HG02571 (cell line): ENCODE results near the gene CDYL2.
"Not testable (repeated sequence)": the region's sequence is repeated elsewhere in the genome, so short reads cannot be mapped to it uniquely, and the experiment has no call there.

Experiments
- ATAC-seq: cut with Tn5 transposase; IDR thresholded peaks from one replicate; pipeline ENCODE4 v1.9.1; 2021; ENCODE audit warnings: mild to moderate bottlenecking, moderate library complexity; ENCODE audit not compliant: unreplicated experiment

The CDYL2 gene

DNA sequence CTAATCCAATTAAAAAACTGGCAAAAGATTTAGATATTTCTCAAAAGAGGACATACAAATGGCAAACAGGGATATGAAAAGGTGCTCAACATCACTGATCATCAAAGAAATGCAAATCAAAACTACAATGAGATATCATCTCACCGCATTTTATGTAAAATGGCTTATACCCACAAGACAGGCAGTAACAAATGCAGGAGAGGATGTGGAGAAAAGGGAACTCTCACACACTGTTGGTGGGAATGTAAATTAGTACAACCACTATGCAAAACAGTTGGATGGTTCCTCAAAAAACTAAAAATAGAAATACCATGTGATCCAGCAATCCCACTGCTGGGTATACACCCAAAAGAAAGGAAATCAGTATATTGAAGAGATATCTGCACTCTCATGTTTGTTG is 154.1 kb downstream of the CDYL2 start:
- not testable (repeated sequence) for ATAC-seq

DNA sequence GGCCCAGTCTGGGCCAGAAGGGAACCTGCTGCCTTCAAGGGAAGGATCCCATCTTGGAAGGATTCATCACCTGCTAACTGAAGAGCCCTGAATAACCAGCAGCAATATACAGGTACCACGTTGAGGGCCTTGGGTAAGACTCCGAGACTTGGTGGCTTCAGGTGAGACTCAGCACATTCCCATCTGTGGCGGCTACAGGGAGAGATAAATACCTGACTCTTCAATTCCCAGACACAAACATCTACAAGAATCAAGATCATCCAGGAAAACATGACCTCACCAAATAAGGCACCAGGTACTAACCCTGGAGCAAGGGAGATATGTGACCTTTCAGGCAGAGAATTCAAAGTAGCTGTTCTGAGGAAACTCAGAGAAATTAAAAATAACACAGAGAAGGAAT is 164.1 kb downstream of the CDYL2 start:
- ATAC-seq: no peak

DNA sequence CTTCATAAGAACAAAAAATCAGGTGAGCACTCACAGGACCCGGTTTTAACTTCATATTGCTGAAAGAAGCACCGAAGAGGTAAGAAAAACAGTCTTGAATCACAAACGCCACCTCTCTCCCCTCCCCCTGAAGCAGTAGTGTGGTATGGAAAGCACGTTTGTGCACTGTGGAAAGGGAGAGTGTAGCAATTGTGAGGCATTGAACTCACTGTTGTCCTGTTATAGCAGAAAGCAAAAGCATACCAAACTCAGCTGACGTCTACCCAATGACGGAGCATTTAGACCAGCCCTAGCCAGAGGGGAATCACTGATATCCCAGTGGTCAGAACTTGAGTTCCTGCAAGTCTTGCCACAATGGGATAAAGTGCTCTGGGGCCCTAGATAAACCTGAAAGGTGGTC is 164.8 kb downstream of the CDYL2 start:
- no peak for ATAC-seq

DNA sequence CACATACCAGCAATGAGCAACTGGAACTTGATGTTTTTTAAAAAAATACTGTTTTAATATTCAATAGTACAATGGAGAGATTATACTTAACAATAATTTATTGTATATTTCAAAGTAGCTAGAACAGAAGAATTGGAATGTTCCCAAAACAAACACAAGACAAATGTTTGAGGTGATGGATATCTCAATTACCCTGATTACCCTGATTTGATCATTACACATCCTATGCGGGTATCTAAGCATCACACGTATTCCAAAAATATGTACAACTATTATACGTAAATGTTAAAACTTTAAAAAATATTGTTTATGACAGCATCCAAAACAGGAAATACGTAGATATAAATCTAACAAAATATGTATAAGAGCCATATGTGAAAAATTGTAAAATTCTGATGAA is 166.8 kb downstream of the CDYL2 start:
- ATAC-seq: no peak

DNA sequence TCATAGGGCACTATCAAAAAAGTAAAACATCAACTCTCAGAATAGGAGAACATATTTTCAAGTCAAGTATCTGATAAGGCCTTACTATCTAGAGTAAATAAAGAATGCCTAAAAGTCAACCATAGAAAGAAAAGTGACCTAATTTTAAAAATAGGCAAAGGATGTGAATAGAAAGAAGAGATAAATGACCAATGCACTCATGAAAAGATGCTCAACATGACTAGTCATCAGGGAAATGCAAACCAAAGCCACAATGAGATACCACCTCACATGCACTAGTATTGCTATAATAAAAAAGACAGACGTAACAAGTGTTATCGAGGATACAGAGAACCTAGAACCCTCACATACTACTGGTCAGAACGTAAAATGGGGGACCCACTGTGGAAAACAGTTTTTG is 172.8 kb downstream of the CDYL2 start:
- no peak for ATAC-seq

DNA sequence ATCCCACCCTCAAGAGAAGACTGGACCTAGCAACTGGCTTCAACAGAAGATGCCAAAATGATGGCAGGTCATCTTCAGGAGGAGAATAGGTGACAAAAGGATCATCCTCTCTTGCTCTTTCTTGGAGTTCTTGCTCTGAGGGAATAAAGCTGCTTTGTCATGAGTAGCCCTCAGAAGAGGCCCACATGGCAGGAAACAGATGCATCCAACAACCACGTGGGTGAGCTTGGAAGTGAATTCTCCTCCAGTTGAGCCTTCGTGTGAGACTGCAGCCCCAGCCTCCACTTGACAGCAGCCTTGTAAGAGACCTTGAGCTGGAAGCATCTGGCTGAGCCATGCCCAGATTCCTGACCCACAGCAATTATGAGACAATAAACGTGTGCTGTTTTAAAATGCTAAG is 176.1 kb downstream of the CDYL2 start:
- no peak for ATAC-seq

DNA sequence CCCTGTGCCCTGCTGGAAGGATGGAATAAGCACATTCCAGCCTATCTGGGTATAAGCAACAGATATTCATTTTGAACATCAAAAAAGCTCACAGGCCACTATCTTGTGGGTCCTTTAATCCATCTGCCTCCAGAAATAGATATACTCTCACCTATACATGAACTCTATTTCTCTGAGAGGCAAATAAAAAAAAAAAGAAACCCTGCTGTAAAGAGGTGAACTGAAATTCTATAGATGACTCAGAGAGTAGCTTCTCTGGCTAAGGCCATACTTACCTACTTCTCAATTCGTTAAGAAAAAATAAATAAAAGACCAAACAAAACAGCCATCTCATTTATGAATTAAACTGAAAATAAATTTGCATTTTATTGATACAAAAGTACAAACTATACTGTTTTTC is 177.3 kb downstream of the CDYL2 start:
- peak; percentile 71 for ATAC-seq

DNA sequence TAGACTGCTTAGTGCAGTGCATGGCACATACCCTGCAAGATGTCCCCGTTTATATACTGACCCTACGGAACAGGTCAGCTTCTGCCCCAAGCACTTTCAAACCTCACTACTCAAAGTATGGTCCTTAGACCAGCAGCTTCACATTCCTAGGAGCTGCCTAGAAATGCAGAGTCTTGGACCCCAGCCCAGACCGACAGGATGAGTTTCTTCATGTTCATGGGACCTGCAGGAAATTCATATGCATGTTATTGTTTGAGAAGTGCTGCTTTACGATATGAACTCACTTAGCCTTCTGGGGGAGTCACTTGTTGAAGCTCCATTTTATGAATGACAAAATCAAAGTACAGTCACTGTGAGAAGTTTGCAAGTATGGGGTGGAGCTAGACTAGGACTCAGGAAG is 181.0 kb downstream of the CDYL2 start:
- ATAC-seq: no peak

DNA sequence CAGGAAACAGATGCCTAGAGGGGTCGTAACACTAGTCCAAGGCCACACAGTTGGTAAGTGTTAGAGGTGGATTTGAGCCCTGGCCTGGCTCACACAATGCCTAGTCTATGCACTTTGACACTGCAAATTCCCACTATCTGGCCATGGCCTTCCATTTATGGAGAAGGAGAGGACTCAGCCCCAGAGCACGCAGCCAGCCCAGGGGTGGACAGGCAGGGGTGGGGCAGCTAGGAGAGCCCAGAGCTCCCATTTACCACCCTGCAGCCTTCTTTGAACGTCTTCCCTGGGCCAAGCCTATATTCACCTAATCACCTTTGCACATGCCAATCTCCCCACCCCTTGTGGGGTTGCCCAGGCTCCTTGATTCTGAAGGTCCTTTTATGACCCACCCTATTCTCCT is 182.4 kb downstream of the CDYL2 start:
- ATAC-seq: no peak

DNA sequence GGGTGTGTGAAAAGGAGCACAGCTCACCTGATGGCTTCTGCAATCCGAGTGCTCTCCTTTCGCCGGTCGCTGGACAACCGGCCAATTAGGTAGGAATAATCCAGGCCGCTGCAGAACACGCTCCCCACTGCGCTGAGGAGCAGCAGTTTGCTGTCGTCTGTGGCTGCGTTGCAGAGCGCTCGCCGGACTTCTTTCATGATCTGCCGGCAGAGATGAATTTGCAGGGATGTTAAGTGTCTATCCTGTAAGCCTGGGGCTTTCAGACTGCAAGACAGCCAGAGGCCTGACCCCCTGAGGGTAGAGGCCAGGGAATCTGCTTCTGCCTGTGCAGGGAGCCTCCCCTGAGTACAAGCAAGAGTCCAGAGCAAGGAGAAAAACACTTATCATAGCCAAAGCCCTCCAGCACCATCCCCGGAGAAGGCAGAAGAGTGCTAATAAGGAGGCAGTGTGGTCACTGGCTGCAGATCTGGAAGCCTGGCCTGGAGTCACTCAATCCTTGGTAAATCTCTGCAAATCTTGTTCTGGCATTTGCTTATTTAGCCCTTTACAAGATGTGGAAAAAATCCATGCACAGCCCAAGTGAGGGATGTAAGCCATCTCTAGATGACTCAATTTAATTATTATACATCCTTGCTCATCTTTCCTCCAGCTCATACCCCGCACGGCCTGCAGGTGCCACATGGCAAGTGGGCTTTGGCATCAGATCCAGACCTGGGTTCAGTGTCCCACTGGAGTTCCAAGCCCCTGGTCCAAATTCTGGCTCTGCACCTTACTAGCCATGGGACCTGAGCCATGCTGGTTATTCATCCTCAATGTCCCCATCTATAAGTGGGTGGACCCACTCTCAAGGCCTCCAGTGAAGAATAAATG is 183.4 kb downstream of the CDYL2 start:
- ATAC-seq: no peak

DNA sequence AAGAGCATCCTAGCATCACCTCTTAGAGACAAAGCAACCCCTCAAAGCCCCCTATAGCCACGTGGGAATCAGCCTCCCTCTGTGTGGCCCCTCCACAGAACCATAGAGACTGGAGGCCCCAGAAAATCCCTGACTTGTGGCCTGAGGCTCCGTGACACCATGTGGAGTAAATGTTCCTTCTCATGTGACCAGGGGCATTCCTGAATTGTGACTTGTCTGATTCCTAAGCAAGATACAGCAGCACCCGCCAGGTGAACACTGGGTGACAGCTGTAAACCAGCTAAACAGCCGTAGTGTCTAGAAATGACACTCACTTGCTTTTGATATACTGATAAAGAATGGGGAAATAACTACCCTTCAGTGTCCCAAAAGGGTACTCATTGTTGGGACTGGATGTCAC is 184.6 kb downstream of the CDYL2 start:
- ATAC-seq: no peak

DNA sequence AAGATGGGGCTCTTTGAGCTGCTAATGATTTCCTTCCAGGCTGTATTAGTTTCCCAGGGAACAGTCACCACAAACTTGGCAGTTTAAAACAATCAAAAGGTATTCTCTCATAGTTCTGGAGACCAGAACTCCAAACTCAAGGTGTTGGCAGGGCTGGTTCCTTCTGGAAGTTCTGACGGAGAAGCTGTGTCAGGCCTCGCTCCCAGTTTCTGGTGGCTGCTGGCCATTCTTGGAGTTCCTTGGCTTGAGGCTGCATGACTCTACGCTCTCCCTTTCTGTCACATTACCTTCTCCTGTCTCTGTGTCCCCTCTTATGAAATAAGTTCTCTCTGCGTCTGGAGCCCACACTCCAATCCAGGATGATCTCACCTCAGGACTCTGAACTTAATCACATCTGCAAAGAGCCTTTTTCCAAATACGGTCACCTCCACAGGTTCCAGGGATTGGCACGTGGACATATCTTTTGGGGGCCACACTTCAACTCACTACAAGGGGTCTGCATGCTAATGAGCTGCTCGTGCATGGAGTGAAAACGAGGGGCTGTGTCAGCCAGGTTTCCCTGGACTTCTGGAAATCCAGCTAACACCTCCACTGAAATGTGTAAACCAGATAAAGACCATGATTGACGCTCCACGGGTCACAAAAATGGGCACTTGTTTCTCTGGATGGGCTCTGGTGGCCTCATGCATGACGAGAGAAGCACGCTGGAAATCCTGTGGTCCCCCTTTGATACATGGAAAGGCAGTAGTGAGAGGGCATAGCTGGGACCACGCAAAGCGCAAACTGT is 185.3 kb downstream of the CDYL2 start:
- ATAC-seq: no peak

DNA sequence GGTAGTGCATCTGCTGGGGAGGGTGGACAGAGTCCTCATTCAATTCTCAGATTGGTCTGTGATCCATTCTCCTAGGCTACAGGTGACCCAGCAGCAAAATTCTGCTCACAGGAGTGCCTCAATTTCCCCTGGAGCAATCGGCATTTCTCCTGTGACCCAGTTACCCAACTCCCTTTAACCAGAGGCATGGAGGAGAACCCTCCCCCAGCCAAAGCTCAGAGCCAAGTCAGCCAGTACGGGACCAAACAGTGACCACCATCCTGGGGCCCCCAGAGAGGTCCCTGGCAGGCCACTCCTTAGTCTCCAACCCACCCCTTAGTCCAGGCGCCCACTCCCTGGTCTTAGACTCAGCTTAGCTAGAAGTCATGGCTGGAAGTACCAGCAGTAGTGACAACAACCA is 188.0 kb downstream of the CDYL2 start:
- no peak for ATAC-seq

DNA sequence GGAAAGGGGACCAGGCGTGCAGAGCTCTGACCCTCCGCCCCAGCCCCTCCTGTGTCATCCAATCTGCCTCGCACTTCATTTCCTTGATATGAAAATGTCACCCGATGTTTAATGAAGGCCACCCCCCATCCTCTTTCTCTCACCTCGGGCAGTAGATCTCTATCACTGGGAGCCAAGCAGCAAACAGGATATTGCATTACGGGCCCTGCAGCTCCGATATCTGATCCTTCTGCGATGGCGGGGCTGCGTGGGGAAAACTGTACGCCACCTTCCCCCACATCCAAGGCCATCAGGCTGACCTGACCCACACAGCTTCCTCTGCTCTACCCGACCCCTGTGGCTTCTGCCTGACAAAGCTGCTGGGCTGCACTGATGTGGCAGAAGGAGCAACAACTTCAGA is 188.7 kb downstream of the CDYL2 start:
- no peak for ATAC-seq

DNA sequence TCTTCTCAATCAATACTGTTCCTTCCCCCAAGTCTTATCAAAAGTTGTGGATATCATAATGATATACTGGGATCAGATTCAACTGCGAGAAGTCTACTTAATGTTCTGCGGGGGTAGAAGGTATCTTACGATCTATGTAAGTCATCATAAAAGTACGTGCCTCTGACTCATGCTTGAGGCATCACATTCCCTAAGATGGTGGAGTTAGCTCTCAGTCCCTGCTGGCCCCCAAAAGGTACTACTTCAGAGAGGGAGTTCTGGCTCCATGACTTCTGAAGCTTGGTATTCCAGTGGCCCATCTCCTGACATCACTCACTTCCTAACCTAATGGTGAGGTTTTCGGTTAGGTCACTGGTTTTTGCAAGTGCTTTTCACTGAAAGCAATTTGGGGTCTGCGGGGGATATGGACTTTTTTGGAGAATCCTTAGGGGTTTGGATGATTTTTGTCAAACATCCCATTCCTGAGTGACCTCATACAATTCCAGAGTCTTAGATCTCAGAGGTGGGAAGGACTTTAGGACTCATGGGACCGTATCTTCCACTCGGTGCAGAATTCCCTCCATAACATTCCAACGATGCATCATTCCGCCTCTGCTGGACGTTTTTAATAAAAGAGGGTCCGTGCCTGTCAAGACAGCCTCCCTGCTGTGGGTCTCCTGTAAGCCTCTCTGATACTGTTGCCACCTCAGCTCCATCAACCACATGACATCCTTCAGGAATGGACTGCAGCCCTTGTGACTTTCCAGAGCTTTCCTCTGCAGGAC is 189.3 kb downstream of the CDYL2 start:
- ATAC-seq: no peak

DNA sequence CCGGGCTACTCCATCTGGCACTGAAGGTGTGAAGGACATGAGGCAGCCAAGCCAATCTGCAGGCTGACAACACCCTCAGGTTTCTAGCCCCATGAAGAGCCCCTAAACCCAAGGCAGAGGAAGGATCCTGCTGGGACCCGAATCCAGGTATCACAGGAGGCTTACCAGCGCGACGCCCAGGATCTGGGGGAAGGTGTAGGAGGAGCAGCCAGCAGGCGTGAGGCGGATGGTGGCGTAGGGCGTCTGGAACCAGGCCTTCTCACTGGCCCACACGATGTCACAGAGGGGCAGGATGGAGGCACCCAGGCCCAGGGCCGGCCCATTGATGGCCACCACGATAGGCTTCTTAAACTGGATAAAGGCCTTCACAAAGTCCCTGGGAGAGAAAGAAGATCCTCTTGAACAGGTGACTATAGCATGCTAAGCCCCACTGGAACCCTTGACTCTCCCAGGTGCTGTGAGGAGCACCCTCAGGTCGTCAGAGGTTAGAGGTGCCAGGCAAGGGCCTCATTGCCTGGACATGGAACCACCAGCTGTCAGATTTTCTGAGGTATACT is 191.9 kb downstream of the CDYL2 start:
- ATAC-seq: no peak

DNA sequence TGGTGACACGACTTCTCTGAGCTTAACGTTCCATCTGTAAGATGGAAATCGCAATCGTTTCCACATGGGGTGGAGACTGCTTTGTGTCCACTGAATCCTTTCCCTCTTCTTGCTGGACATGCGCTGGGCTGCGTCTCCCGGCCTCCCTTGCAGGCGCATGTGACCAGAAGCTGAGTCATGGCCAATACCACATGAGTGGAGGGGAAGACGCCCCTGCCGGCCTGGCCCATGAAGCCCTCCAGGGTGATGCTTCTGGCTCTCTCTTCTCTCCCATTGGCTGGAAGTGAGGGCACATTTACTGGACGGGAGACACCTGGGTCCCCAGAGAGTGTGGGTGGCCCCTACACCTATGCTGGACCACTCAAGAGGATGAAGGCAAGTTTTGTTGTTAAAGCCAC is 192.5 kb downstream of the CDYL2 start:
- no peak for ATAC-seq

DNA sequence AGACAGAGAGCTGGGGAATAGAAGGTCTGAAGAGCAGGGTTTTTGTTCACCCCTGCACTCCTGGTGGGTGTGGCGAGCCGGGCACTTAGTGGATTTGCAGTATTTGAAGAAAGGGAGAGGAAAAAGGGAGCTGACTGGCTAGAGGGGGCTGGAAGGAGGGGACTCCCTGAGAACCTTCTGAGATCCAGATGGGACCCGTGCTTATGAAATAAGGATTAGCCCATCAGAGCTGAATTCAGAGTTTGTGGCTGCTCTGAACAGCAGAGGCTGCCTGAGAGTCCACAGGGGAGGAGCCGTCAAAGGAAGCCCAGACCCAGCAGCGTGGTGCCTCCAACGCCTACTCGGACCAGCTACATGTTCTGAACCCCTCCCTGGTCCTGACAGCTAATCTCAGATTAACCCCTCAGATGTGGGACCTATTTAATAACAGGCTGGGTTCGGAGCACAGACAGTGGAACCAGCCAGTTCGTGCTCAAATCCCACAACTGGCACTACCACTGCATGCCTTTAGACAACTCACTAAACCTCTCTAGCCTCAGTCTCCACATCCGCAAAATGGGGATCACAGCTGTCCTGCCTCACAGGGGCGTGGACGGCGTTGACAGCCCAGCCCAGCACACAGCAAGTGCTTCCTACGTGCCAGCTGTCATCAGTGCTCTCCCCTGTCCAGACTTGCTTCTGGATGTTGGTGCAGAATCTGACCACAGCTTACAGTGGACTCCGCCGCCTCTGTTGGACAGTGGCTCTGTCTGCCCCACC is 193.0 kb downstream of the CDYL2 start:
- ATAC-seq: no peak

DNA sequence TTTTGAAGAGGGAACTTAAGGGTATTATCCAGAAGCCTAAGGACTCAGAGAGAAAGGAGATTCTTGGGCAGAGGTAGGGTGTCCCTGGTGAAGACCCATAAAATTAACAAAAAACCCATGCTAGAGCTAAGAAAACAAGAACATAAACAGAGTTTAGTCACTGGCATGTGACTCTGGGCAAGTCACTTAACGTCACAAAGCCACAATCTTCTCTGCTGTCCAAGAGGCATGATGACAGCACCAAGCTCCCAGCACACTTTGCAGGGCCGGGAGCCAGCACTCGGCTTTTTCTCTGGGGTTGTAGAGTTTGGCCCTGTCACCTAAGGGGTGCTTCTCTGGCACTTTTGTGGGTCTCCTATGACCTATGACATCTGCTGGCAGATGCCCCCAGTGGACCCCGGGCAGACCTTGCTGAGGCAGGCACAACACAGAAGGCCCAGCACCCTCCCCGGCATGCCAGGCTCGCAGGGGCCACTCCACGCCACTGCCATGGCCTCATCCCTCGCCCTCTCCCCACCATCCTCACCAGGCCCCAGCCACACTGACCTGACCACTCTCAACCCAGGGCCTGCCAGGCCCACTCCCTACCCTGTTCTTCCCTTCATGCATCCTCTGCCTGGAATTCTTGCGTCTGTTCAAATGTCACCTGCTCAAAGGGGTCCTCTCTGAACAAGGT is 193.8 kb downstream of the CDYL2 start:
- ATAC-seq: no peak

DNA sequence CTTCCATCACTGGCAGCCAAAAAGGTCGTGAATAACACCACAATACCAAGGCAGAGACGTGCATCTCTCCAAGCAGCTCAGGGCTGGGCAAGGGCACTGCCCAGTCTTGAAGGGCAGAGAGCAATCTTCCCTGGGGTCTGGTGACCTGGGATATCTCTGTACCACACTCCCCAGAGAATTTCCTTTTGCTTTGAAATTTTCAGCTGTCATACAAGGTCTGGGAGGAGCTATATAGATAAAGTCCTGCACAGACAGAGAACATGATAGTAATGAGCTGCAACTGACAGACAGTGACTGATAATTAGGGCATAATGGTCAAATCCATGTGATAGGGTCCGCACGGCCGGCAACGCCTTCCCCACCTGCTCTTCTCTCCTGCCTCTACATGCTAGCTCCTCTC is 195.5 kb downstream of the CDYL2 start:
- no peak for ATAC-seq
